Thoracic aorta (tissue), 2 donors: Measurements from ENCODE around the gene CUEDC1. TPM values are rescaled to one million over a fixed set of nuclear protein-coding genes. Genes with fewer than 3 reads are reported as not detected.

Experiments
- ATAC-seq: fragments of 150-250 bp; one replicate; pipeline ENCODE4 v1.8.0; 2017; ENCODE audit warnings: low read depth; ENCODE audit not compliant: insufficient number of reproducible peaks, low FRiP score
- DNase-seq: peaks from one replicate; pipeline ENCODE4 v3.0.0-alpha.2; 2020; ENCODE audit warnings: low spot score
- H3K27ac ChIP-seq, 2 donors: fragments of 200-600 bp; sonication (generic); 1 replicate in 1 of 2; 2 replicates in 1 of 2; pipeline ENCODE4 v1.5.1; 2016; ENCODE audit warnings: mild to moderate bottlenecking in 2 of 2, moderate library complexity in 2 of 2
- H3K27me3 ChIP-seq: fragments of 200-600 bp; sonication (generic); replicated peaks from 2 replicates; pipeline ENCODE4 v1.6.0; 2016; ENCODE audit warnings: mild to moderate bottlenecking; ENCODE audit not compliant: insufficient read depth
- H3K36me3 ChIP-seq: fragments of 200-600 bp; sonication (generic); one replicate; pipeline ENCODE4 v1.5.1; 2016
- H3K4me1 ChIP-seq, 2 donors: fragments of 200-600 bp; sonication (generic); 1 replicate in 1 of 2; 2 replicates in 1 of 2; pipeline versions ENCODE4 v1.5.1 to v1.6.0; 2016; ENCODE audit warnings: low read depth in 2 of 2, mild to moderate bottlenecking in 1 of 2; ENCODE audit not compliant: control insufficient read depth in 1 of 2
- H3K4me3 ChIP-seq: fragments of 200-600 bp; sonication (generic); 2 replicates; pipeline ENCODE4 v1.5.1; 2016; ENCODE audit warnings: mild to moderate bottlenecking
- H3K9me3 ChIP-seq: fragments of 200-600 bp; sonication (generic); 2 replicates; pipeline ENCODE4 v1.5.1; 2016
- CTCF ChIP-seq: fragments of 200-600 bp; sonication (generic); IDR thresholded peaks from one replicate; pipeline ENCODE4 v1.5.1; 2019; ENCODE audit warnings: antibody characterized with exemption
- total RNA-seq, 2 donors: library from RNA; depleted of rRNA; stranded (reverse); fragments of >200 nt; gene quantifications; one replicate each; pipeline versions ENCODE4 v1.1.0 to v1.2.3, GENCODE V29; 2016

The CUEDC1 gene
- total RNA-seq, 2 donors from 2014 or later: 32.7 to 93.1 TPM

DNA sequence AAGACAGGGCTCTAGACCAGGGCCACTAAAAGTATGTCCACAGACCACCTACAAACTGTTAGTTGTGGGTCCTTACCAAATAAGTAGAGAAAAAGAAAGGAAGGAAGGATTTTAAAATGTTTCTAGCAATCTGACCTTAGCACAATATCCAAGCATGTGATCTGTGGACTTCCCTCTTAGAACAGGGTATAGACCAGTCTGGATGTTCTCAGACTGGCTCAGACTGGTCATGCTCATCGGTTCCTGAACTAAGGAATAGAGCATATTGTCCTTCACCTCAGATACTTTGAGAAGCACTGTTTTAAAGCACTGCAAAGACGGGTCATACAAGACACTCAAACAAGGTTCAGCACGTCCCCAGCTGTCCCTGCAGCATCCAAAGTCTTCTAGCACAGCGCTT, 25.8 kb downstream of the CUEDC1 start:
- Histone ChIP-seq H3K27me3 (no peaks in the 10 kb centered on the region), H3K4me3 (no peak overlapping the region), H3K36me3 (no peaks in the 10 kb centered on the region), H3K9me3 (no peaks in the 10 kb centered on the region), H3K27ac (no peak overlapping the region), H3K4me1 (peaks cover 9 to 44% of the 10 kb centered on the region in 2 donors)
- no peak for ATAC-seq
- no peak for DNase-seq
- TF ChIP-seq CTCF: no peak

DNA sequence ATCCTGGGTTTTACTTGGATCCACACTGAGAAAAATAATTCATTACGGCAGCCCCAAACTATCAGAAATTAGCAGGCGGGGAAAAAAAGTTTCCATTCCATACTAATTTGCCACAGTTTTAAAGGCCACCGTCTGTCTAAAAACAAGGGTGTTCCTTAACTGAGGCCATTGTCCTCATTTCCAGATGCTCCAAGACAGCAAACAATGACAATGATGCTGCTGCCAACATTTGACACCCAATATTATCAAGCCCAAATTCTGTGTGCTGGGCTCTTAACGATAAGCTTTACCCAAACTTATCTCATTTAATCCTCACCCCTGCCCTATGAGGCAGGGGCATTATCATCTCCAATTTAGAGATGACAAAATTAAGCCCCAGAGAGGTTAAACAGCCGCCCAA, 26.3 kb downstream of the CUEDC1 start:
- no peak for DNase-seq
- H3K27me3 ChIP-seq: no peaks in the 10 kb centered on the region
- no peaks in the 10 kb centered on the region for H3K36me3 ChIP-seq
- ATAC-seq: no peak
- no peak for TF ChIP-seq CTCF
- H3K27ac ChIP-seq: no peak overlapping the region
- no peak overlapping the region for H3K4me3 ChIP-seq
- peaks cover 9 to 46% of the 10 kb centered on the region in 2 donors for H3K4me1 ChIP-seq
- H3K9me3 ChIP-seq: no peaks in the 10 kb centered on the region

DNA sequence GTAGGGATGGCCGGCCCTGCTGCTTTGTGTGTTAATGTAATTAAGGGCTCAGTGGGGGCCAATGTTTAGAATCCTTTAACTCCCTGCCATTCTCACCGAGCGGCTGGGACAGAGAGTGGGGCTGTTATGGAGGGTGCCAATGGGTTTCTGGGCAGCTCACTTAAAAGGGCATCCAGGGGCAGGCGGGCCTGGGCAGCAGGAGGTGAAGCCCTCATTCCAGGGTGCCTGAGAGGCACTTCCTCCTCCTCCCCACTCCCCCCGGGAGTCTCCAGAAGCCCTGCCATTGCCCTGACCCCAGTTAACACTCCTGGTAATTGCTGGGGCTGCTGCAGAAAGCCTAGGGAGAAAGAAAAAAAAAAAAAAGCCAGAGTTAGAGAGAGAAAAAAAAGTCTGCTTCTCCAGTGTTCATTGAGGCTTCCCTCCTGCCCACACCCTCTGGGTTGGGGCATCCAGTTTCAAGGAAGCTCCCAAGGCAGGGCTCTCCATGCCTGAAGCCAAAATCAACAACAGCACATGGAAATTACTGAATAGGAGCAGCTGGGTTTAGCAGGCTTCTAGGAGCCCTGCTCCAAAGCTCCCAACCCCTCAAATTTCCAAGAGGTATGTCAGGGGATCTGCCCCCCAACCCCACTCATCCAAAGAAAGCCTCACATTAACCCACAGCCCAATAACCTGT, 28.0 kb downstream of the CUEDC1 start:
- H3K4me1 ChIP-seq: peaks cover 14 to 34% of the 10 kb centered on the region in 2 donors
- H3K27me3 ChIP-seq: no peaks in the 10 kb centered on the region
- no peak for TF ChIP-seq CTCF
- no peak for DNase-seq
- no peak for ATAC-seq
- H3K36me3 ChIP-seq: no peaks in the 10 kb centered on the region
- no peak overlapping the region for H3K27ac ChIP-seq
- no peaks in the 10 kb centered on the region for H3K9me3 ChIP-seq
- H3K4me3 ChIP-seq: no peak overlapping the region

DNA sequence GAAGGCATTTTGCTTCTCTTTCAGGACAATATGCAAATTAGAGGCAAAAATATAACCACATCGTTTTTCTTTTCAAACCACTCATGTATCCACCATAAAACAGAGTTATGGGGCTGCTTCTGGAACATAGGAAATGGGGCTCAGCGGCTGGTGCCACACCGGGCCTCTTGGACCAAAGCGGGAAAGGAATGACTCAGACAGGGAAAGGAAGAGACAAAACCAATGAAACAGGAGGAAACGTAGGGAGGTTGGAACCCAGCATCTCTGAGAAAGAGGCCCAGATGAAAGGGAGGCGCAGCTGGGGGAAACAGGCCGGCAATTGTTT, 28.5 kb downstream of the CUEDC1 start:
- Histone ChIP-seq H3K27me3 (no peaks in the 10 kb centered on the region), H3K4me1 (peaks cover 19 to 39% of the 10 kb centered on the region in 2 donors), H3K36me3 (no peaks in the 10 kb centered on the region), H3K9me3 (no peaks in the 10 kb centered on the region), H3K27ac (no peak overlapping the region), H3K4me3 (no peak overlapping the region)
- DNase-seq (no peak), ATAC-seq (no peak)
- no peak for TF ChIP-seq CTCF

- TF ChIP-seq CTCF: no peak
- ATAC-seq: no peak
- no peak for DNase-seq
- no peaks in the 10 kb centered on the region for H3K36me3 ChIP-seq
- H3K4me1 ChIP-seq: peaks cover 21 to 47% of the 10 kb centered on the region in 2 donors
- no peak overlapping the region for H3K27ac ChIP-seq
- H3K9me3 ChIP-seq: no peaks in the 10 kb centered on the region
- no peak overlapping the region for H3K4me3 ChIP-seq
- no peaks in the 10 kb centered on the region for H3K27me3 ChIP-seq
Observed at GRCh38 chr17:57925361-57925990, 29.7 kb downstream of the CUEDC1 start.
